GM23248 (cell line): ENCODE data around the gene NIF3L1.

Experiments used
- EZH2 ChIP-seq: fragments of 200-600 bp; sonication (generic); IDR thresholded peaks from 2 replicates; pipeline ENCODE4 v1.6.1; 2018; ENCODE audit warnings: antibody characterized with exemption, mild to moderate bottlenecking; ENCODE audit not compliant: insufficient read depth, poor library complexity, severe bottlenecking
- EZH2phosphoT487 ChIP-seq: fragments of 200-600 bp; sonication (generic); IDR thresholded peaks from 2 replicates; pipeline ENCODE4 v1.6.1; 2018; ENCODE audit warnings: antibody characterized with exemption, moderate library complexity, mild to moderate bottlenecking, low read depth; ENCODE audit not compliant: insufficient read depth

DNA sequence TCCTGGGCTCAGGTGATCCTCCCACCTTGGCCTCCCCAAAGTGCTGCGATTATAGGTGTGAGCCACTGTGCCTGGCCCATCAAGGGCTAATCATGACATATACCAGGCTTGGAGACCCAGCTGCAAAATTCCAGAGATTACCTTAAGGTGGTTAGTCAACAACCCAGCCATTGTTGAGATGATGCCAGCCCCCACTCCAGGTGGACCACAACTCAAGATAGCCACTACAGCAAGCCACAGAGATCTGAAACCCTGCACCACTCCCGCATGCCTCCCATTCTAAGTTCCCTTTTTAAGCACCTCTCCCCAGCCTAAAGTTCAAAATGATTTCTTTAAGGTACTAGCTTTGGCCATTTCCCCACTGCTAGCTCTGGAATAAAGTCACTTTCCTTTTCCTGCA is 20.2 kb upstream of the NIF3L1 start:
- TF ChIP-seq EZH2 (no peak), EZH2phosphoT487 (no peak)
